ACC112 (cell line): ENCODE data around the gene ACOXL.

Source experiments
- H2AFZ ChIP-seq: fragments of 200-600 bp; sonication (generic); one replicate; pipeline ENCODE4 v1.6.0; 2017; ENCODE audit warnings: antibody characterized with exemption, low read length; ENCODE audit not compliant: unreplicated experiment
- H3K27ac ChIP-seq: fragments of 200-600 bp; sonication (generic); 2 replicates; pipeline ENCODE4 v1.5.1; 2014; ENCODE audit warnings: low read depth, mild to moderate bottlenecking, antibody characterized with exemption, low read length, moderate library complexity
- H3K27me3 ChIP-seq: fragments of 200-600 bp; sonication (generic); 2 replicates; pipeline ENCODE4 v1.6.1; 2014; ENCODE audit warnings: mild to moderate bottlenecking, antibody characterized with exemption, low read length, moderate library complexity, mixed read lengths; ENCODE audit not compliant: insufficient read depth
- H3K36me3 ChIP-seq: fragments of 200-600 bp; sonication (generic); 2 replicates; pipeline ENCODE4 v1.6.1; 2016; ENCODE audit warnings: mild to moderate bottlenecking, antibody characterized with exemption, low read length, moderate library complexity, mixed read lengths; ENCODE audit not compliant: insufficient read depth
- H3K4me1 ChIP-seq: fragments of 200-600 bp; sonication (generic); one replicate; pipeline ENCODE4 v1.6.1; 2016; ENCODE audit warnings: low read length, mixed read lengths; ENCODE audit not compliant: insufficient read depth, unreplicated experiment, control insufficient read depth
- H3K4me3 ChIP-seq: fragments of 200-600 bp; sonication (generic); 2 replicates; pipeline ENCODE4 v1.5.1; 2014; ENCODE audit warnings: mild to moderate bottlenecking, low read depth, low read length
- H3K79me2 ChIP-seq: fragments of 200-600 bp; sonication (generic); one replicate; pipeline ENCODE4 v1.6.0; 2016; ENCODE audit warnings: low read length; ENCODE audit not compliant: control insufficient read depth, unreplicated experiment, insufficient read depth

Gene ACOXL

GRCh38 chr2:111050701-111051376, 318.5 kb downstream of the ACOXL start:
- peaks cover 97% of the 10 kb centered on the region for H3K27me3 ChIP-seq
- H3K79me2 ChIP-seq, result no peaks in the 10 kb centered on the region
- H3K4me3 ChIP-seq, result no peak overlapping the region
- no peak overlapping the region for H2AFZ ChIP-seq
- H3K36me3 ChIP-seq, result no peaks in the 10 kb centered on the region
- H3K4me1 ChIP-seq, result no peaks in the 10 kb centered on the region
- H3K27ac ChIP-seq, result no peak overlapping the region

GRCh38 chr2:111052621-111053020, 320.2 kb downstream of the ACOXL start:
- H3K4me1 ChIP-seq, result no peaks in the 10 kb centered on the region
- no peak overlapping the region for H2AFZ ChIP-seq
- peaks cover 93% of the 10 kb centered on the region for H3K27me3 ChIP-seq
- no peaks in the 10 kb centered on the region for H3K79me2 ChIP-seq
- H3K4me3 ChIP-seq, result no peak overlapping the region
- H3K36me3 ChIP-seq, result no peaks in the 10 kb centered on the region
- H3K27ac ChIP-seq, result no peak overlapping the region

GRCh38 chr2:111053266-111053665, 320.9 kb downstream of the ACOXL start:
- Histone ChIP-seq H3K36me3 (no peaks in the 10 kb centered on the region), H3K27me3 (peaks cover 93% of the 10 kb centered on the region), H3K79me2 (no peaks in the 10 kb centered on the region), H3K4me1 (no peaks in the 10 kb centered on the region), H3K27ac (no peak overlapping the region), H3K4me3 (no peak overlapping the region), H2AFZ (no peak overlapping the region)

GRCh38 chr2:111053825-111054515, 321.6 kb downstream of the ACOXL start:
- Histone ChIP-seq H3K4me3 (no peak overlapping the region), H3K79me2 (no peaks in the 10 kb centered on the region), H3K27me3 (peaks cover 93% of the 10 kb centered on the region), H3K4me1 (no peaks in the 10 kb centered on the region), H2AFZ (no peak overlapping the region), H3K27ac (no peak overlapping the region), H3K36me3 (no peaks in the 10 kb centered on the region)

GRCh38 chr2:111054791-111055691, 322.7 kb downstream of the ACOXL start:
- H3K27ac ChIP-seq, result no peak overlapping the region

GRCh38 chr2:111055735-111056134, 323.4 kb downstream of the ACOXL start:
- Histone ChIP-seq H3K27ac (no peak overlapping the region), H3K27me3 (peaks cover 83% of the 10 kb centered on the region), H3K4me3 (no peak overlapping the region), H2AFZ (no peak overlapping the region), H3K4me1 (no peaks in the 10 kb centered on the region), H3K36me3 (no peaks in the 10 kb centered on the region), H3K79me2 (no peaks in the 10 kb centered on the region)

More at GRCh38 chr2:111054791-111055691, 322.7 kb downstream of the ACOXL start:
- H3K36me3 ChIP-seq, result no peaks in the 10 kb centered on the region
- H3K4me3 ChIP-seq, result no peak overlapping the region
- no peak overlapping the region for H2AFZ ChIP-seq
- no peaks in the 10 kb centered on the region for H3K79me2 ChIP-seq
- no peaks in the 10 kb centered on the region for H3K4me1 ChIP-seq
- peaks cover 85% of the 10 kb centered on the region for H3K27me3 ChIP-seq

- Histone ChIP-seq H3K4me1 (no peaks in the 10 kb centered on the region), H3K79me2 (no peaks in the 10 kb centered on the region), H2AFZ (no peak overlapping the region), H3K27me3 (peaks cover 83% of the 10 kb centered on the region), H3K4me3 (no peak overlapping the region), H3K27ac (no peak overlapping the region), H3K36me3 (no peaks in the 10 kb centered on the region)
These were observed 324.7 kb downstream of the ACOXL start for GRCh38 chr2:111057045-111057444.

GRCh38 chr2:111057721-111058120, 325.3 kb downstream of the ACOXL start:
- no peak overlapping the region for H3K27ac ChIP-seq
- H3K79me2 ChIP-seq, result no peaks in the 10 kb centered on the region
- no peak overlapping the region for H2AFZ ChIP-seq
- no peak overlapping the region for H3K4me3 ChIP-seq
- H3K27me3 ChIP-seq, result peaks cover 83% of the 10 kb centered on the region
- H3K36me3 ChIP-seq, result no peaks in the 10 kb centered on the region
- H3K4me1 ChIP-seq, result no peaks in the 10 kb centered on the region

- Histone ChIP-seq H2AFZ (no peak overlapping the region), H3K36me3 (no peaks in the 10 kb centered on the region), H3K4me3 (no peak overlapping the region), H3K79me2 (no peaks in the 10 kb centered on the region), H3K27me3 (peaks cover 83% of the 10 kb centered on the region), H3K4me1 (no peaks in the 10 kb centered on the region), H3K27ac (no peak overlapping the region)
These were observed 325.9 kb downstream of the ACOXL start for GRCh38 chr2:111058264-111058663.

GRCh38 chr2:111061191-111061590, 328.8 kb downstream of the ACOXL start:
- Histone ChIP-seq H3K4me1 (no peaks in the 10 kb centered on the region), H3K36me3 (no peaks in the 10 kb centered on the region), H2AFZ (no peak overlapping the region), H3K4me3 (no peak overlapping the region), H3K79me2 (no peaks in the 10 kb centered on the region), H3K27me3 (peaks cover 68% of the 10 kb centered on the region), H3K27ac (no peak overlapping the region)
